Thoracic aorta (tissue), 2 donors: ENCODE results near the gene GNAL. TPM values are rescaled to one million over a fixed set of nuclear protein-coding genes. Genes with fewer than 3 reads are reported as not detected.

Source experiments
- ATAC-seq: fragments of 150-250 bp; one replicate; pipeline ENCODE4 v1.8.0; 2017; ENCODE audit warnings: low read depth; ENCODE audit not compliant: insufficient number of reproducible peaks, low FRiP score
- DNase-seq: peaks from one replicate; pipeline ENCODE4 v3.0.0-alpha.2; 2020; ENCODE audit warnings: low spot score
- H3K27ac ChIP-seq, 2 donors: fragments of 200-600 bp; sonication (generic); 1 replicate in 1 of 2; 2 replicates in 1 of 2; pipeline ENCODE4 v1.5.1; 2016; ENCODE audit warnings: mild to moderate bottlenecking in 2 of 2, moderate library complexity in 2 of 2
- H3K27me3 ChIP-seq: fragments of 200-600 bp; sonication (generic); replicated peaks from 2 replicates; pipeline ENCODE4 v1.6.0; 2016; ENCODE audit warnings: mild to moderate bottlenecking; ENCODE audit not compliant: insufficient read depth
- H3K36me3 ChIP-seq: fragments of 200-600 bp; sonication (generic); one replicate; pipeline ENCODE4 v1.5.1; 2016
- H3K4me1 ChIP-seq, 2 donors: fragments of 200-600 bp; sonication (generic); 1 replicate in 1 of 2; 2 replicates in 1 of 2; pipeline versions ENCODE4 v1.5.1 to v1.6.0; 2016; ENCODE audit warnings: low read depth in 2 of 2, mild to moderate bottlenecking in 1 of 2; ENCODE audit not compliant: control insufficient read depth in 1 of 2
- H3K4me3 ChIP-seq: fragments of 200-600 bp; sonication (generic); 2 replicates; pipeline ENCODE4 v1.5.1; 2016; ENCODE audit warnings: mild to moderate bottlenecking
- H3K9me3 ChIP-seq: fragments of 200-600 bp; sonication (generic); 2 replicates; pipeline ENCODE4 v1.5.1; 2016
- total RNA-seq, 2 donors: library from RNA; depleted of rRNA; stranded (reverse); fragments of >200 nt; gene quantifications; one replicate each; pipeline versions ENCODE4 v1.1.0 to v1.2.3, GENCODE V29; 2016
- TF ChIP-seq, protein P1 (sequence below): fragments of 200-600 bp; sonication (generic); IDR thresholded peaks from one replicate; pipeline ENCODE4 v1.5.1; 2019; ENCODE audit warnings: antibody characterized with exemption

Gene GNAL
- total RNA-seq, 2 donors from 2014 or later: 4.2 to 20.4 TPM

DNA sequence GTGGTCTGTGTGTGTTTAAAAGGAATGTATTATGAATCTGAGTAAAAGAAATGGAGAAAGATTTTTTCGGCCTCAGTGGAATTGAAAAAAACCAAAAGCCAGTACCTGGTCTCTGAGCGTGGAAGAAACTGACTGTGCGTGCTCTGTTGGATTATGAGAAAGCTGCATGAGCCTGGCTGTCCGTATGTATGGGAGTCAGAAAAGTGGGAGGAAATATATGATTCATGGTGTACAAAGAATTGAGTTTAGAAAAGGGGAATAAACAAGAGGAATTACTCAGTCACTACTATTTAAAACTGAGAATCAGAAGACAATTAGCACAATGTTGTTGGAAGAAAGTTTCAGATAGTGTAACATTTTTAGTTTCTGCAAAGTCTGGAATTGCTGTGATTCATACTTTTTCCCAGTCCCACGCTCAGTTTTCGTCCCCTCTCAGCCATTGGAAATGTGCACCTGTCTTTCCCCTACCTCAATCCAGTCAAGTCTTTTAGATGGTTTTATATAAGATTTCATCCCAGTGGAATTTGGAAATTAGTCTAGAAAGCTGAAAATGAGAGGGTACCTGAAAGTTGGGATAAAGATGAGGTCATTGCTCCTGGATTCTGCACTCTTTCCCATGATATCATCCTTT is 95.7 kb downstream of the GNAL start:
- DNase-seq: no peak
- no peaks in the 10 kb centered on the region for H3K4me1 ChIP-seq
- no peak overlapping the region for H3K4me3 ChIP-seq
- no peaks in the 10 kb centered on the region for H3K36me3 ChIP-seq
- H3K9me3 ChIP-seq: no peaks in the 10 kb centered on the region
- ATAC-seq: no peak
- no peak overlapping the region for H3K27ac ChIP-seq
- TF ChIP-seq, protein P1, sequence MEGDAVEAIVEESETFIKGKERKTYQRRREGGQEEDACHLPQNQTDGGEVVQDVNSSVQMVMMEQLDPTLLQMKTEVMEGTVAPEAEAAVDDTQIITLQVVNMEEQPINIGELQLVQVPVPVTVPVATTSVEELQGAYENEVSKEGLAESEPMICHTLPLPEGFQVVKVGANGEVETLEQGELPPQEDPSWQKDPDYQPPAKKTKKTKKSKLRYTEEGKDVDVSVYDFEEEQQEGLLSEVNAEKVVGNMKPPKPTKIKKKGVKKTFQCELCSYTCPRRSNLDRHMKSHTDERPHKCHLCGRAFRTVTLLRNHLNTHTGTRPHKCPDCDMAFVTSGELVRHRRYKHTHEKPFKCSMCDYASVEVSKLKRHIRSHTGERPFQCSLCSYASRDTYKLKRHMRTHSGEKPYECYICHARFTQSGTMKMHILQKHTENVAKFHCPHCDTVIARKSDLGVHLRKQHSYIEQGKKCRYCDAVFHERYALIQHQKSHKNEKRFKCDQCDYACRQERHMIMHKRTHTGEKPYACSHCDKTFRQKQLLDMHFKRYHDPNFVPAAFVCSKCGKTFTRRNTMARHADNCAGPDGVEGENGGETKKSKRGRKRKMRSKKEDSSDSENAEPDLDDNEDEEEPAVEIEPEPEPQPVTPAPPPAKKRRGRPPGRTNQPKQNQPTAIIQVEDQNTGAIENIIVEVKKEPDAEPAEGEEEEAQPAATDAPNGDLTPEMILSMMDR: no peak
- no peaks in the 10 kb centered on the region for H3K27me3 ChIP-seq

DNA sequence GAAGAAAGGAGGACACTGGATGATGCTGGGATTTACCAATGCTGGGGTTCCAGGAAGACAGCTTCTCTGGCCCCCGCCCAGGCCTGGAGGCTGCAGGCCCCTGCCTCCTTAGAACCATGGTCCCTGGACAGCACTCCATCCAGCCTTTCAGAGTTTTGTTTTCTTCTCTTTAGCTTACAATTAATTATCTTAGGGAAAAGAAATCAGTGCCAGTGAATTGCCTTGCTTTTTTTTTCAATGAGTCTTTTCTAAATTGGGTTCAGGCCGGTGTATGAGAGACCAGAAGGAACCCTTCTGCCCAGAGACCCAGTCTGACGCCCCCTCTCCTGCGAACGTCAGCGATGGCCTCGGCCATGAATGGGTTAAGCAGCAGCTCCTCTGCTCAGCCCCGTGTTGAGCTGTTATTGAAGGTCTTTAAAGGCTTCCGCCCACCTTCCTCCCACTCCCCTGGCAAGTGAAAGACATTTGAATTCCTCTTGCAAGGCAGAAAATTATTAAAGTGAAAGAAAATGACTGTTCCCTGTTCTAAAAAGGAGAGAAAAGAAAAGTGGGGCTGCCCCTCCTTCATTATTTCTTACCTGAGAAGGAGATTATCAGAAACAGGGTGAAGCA is 96.5 kb downstream of the GNAL start:
- ATAC-seq: no peak
- no peaks in the 10 kb centered on the region for H3K4me1 ChIP-seq
- no peak overlapping the region for H3K27ac ChIP-seq
- TF ChIP-seq, protein P1: no peak
- H3K36me3 ChIP-seq: no peaks in the 10 kb centered on the region
- no peaks in the 10 kb centered on the region for H3K9me3 ChIP-seq
- no peak overlapping the region for H3K4me3 ChIP-seq
- no peaks in the 10 kb centered on the region for H3K27me3 ChIP-seq
- no peak for DNase-seq

DNA sequence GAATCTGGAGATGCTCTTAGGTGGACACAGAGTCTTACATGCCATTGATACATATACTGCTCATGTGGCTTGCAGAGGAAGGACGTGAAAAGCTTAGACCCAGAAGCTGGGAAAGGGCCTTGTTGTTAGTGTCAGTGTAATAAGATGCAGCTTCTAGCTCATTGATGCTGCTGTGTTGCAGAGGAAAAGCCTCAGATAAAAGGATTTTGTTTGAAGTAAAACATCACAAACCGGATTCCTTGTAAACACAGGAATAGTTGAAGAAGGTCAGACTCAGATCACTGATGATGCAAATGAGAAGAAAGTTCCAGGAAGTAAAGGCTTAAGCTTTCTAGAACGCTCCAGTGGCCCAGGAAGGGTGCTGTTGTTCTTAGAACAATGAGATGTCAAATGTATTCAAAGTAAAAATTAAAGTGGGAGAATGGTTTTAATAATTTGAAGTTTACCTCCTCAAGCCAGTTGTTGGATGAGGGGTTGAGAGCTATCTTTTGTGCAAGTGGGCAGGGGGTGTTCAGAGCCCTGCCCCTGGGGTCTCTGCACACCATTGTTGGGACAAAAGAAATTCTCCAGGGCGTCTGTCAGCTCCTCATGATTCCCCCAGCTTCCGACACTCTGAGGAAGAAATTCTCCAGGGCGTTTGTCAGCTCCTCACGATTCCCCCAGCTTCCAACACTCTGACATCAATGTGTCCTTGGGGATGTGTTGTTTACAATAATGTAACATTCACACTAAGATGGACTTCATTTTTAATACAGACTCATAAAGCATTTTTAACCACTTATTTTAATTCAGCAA is 100.8 kb downstream of the GNAL start:
- Histone ChIP-seq H3K27me3 (no peaks in the 10 kb centered on the region), H3K4me3 (no peak overlapping the region), H3K4me1 (no peaks in the 10 kb centered on the region), H3K9me3 (no peaks in the 10 kb centered on the region), H3K27ac (no peak overlapping the region), H3K36me3 (no peaks in the 10 kb centered on the region)
- TF ChIP-seq, protein P1: no peak
- DNase-seq (no peak), ATAC-seq (no peak)

DNA sequence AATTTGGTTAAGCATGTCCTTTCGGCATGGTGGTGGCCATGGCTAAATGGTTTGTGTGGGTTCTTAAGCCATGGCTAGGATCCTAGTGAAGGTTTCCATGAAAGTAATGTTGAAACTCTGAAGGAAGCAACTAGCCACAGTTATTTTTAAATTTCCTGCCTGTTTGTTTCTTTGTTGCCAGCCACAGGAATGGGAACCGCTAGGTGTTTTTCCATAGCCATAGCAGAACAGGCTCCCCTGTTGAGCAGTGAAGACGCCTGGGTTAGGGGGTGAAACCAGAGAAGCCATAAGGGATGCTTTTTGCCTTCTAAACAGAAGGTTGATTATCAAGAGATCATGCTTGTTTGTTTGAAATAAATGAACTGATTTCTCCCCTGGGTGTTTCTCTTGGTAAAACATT is 102.1 kb downstream of the GNAL start:
- ATAC-seq: no peak
- no peaks in the 10 kb centered on the region for H3K9me3 ChIP-seq
- TF ChIP-seq, protein P1: no peak
- H3K4me3 ChIP-seq: no peak overlapping the region
- no peak for DNase-seq
- H3K27ac ChIP-seq: no peak overlapping the region
- no peaks in the 10 kb centered on the region for H3K27me3 ChIP-seq
- no peaks in the 10 kb centered on the region for H3K36me3 ChIP-seq
- H3K4me1 ChIP-seq: no peaks in the 10 kb centered on the region

DNA sequence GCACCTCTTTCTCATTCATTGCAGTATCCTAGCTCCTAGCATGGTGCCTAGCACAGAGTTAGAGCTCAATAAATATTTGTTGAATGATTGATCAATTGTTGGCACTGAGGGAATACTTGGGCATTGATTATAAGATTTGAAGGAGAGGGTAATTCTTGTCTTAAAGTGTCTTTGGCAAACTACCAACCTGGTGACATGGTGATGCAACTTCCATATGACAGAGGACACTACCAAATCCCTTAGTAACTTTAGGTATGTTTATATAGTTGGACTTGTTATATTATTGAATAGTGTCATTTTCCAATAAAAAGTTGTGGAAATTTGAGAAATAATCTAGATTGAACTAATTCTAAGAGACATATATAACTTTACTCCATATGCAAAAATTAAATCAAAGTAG is 103.6 kb downstream of the GNAL start:
- H3K27ac ChIP-seq: no peak overlapping the region
- no peak overlapping the region for H3K4me3 ChIP-seq
- H3K36me3 ChIP-seq: no peaks in the 10 kb centered on the region
- TF ChIP-seq, protein P1: no peak
- DNase-seq (no peak), ATAC-seq (no peak)
- H3K9me3 ChIP-seq: no peaks in the 10 kb centered on the region
- no peaks in the 10 kb centered on the region for H3K27me3 ChIP-seq
- H3K4me1 ChIP-seq: no peaks in the 10 kb centered on the region
